Loucy (cell line): ENCODE measurements around the gene RNF157.

ENCODE experiments used
- H2AFZ ChIP-seq: fragments of 200-600 bp; sonication (generic); 2 replicates; pipeline ENCODE4 v1.6.0; 2016; ENCODE audit warnings: antibody characterized with exemption, mild to moderate bottlenecking, low read length, moderate library complexity
- H3F3A ChIP-seq: fragments of 200-600 bp; 2 replicates; pipeline ENCODE4 v1.6.0; 2016; ENCODE audit warnings: antibody characterized with exemption, low read depth, mild to moderate bottlenecking
- H3K27me3 ChIP-seq: fragments of 200-600 bp; sonication (generic); 2 replicates; pipeline ENCODE4 v1.6.1; 2014; ENCODE audit warnings: low read length, mild to moderate bottlenecking; ENCODE audit not compliant: insufficient read depth, poor library complexity, severe bottlenecking
- H3K36me3 ChIP-seq: fragments of 200-600 bp; sonication (generic); 2 replicates; pipeline ENCODE4 v1.6.1; 2016; ENCODE audit warnings: low read length; ENCODE audit not compliant: insufficient read depth
- H3K4me1 ChIP-seq: fragments of 200-600 bp; sonication (generic); 2 replicates; pipeline ENCODE4 v1.5.1; 2014; ENCODE audit warnings: low read length, mild to moderate bottlenecking; ENCODE audit not compliant: insufficient read depth, poor library complexity, severe bottlenecking
- H3K4me2 ChIP-seq: fragments of 200-600 bp; sonication (generic); 2 replicates; pipeline ENCODE4 v1.6.0; 2014; ENCODE audit warnings: antibody characterized with exemption, low read length, low read depth, mild to moderate bottlenecking; ENCODE audit not compliant: poor library complexity, severe bottlenecking
- H3K4me3 ChIP-seq: fragments of 200-600 bp; sonication (generic); 2 replicates; pipeline ENCODE4 v1.5.1; 2014; ENCODE audit warnings: low read length, mild to moderate bottlenecking, mixed read lengths; ENCODE audit not compliant: poor library complexity, severe bottlenecking
- H3K79me2 ChIP-seq: fragments of 200-600 bp; sonication (generic); 2 replicates; pipeline ENCODE4 v1.6.1; 2014; ENCODE audit warnings: low read length; ENCODE audit not compliant: insufficient read depth
- H3K9ac ChIP-seq: fragments of 200-600 bp; sonication (generic); 2 replicates; pipeline ENCODE4 v1.6.0; 2014; ENCODE audit warnings: mild to moderate bottlenecking, low read depth, low read length, moderate library complexity; ENCODE audit not compliant: poor library complexity, severe bottlenecking
- H3K9me2 ChIP-seq: fragments of 200-600 bp; sonication (generic); replicated peaks from 2 replicates; pipeline ENCODE4 v1.6.1; 2016; ENCODE audit warnings: low read depth, low read length, mixed read lengths
- H3K9me3 ChIP-seq: fragments of 200-600 bp; sonication (generic); 2 replicates; pipeline ENCODE4 v1.6.1; 2014; ENCODE audit warnings: mild to moderate bottlenecking, antibody characterized with exemption, low read length, low read depth; ENCODE audit not compliant: insufficient read depth
- H4K20me1 ChIP-seq: fragments of 200-600 bp; sonication (generic); 2 replicates; pipeline ENCODE4 v1.6.0; 2014; ENCODE audit warnings: antibody characterized with exemption, low read length, mild to moderate bottlenecking; ENCODE audit not compliant: insufficient read depth, poor library complexity, severe bottlenecking
- EZH2phosphoT487 ChIP-seq: fragments of 200-600 bp; IDR thresholded peaks from 2 replicates; pipeline ENCODE4 v1.6.1; 2018; ENCODE audit warnings: antibody characterized with exemption, mild to moderate bottlenecking, moderate library complexity, borderline replicate concordance
- TF ChIP-seq, protein P1 (sequence below): fragments of 200-600 bp; sonication (generic); conservative IDR thresholded peaks from 2 replicates; pipeline ENCODE4 v1.5.1; 2014; ENCODE audit warnings: mild to moderate bottlenecking, antibody characterized with exemption, low read length

RNF157 gene

GRCh38 chr17:76111956-76112355 is 128.3 kb downstream of the RNF157 start:
- no peak overlapping the region for H3K4me2 ChIP-seq
- H3K27me3 ChIP-seq = no peaks in the 10 kb centered on the region
- peak overlapping the region; percentile 51; the same call in 1 of the 2 replicates for H2AFZ ChIP-seq
- H3K9ac ChIP-seq = no peak overlapping the region
- H3K9me3 ChIP-seq = no peaks in the 10 kb centered on the region
- TF ChIP-seq, protein P1, sequence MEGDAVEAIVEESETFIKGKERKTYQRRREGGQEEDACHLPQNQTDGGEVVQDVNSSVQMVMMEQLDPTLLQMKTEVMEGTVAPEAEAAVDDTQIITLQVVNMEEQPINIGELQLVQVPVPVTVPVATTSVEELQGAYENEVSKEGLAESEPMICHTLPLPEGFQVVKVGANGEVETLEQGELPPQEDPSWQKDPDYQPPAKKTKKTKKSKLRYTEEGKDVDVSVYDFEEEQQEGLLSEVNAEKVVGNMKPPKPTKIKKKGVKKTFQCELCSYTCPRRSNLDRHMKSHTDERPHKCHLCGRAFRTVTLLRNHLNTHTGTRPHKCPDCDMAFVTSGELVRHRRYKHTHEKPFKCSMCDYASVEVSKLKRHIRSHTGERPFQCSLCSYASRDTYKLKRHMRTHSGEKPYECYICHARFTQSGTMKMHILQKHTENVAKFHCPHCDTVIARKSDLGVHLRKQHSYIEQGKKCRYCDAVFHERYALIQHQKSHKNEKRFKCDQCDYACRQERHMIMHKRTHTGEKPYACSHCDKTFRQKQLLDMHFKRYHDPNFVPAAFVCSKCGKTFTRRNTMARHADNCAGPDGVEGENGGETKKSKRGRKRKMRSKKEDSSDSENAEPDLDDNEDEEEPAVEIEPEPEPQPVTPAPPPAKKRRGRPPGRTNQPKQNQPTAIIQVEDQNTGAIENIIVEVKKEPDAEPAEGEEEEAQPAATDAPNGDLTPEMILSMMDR = no peak
- TF ChIP-seq EZH2phosphoT487 = no peak
- H3F3A ChIP-seq = no peaks in the 10 kb centered on the region
- H4K20me1 ChIP-seq = no peaks in the 10 kb centered on the region
- no peaks in the 10 kb centered on the region for H3K79me2 ChIP-seq
- H3K36me3 ChIP-seq = no peaks in the 10 kb centered on the region
- no peaks in the 10 kb centered on the region for H3K9me2 ChIP-seq
- peaks cover 8% of the 10 kb centered on the region for H3K4me1 ChIP-seq
- no peak overlapping the region for H3K4me3 ChIP-seq

DNA sequence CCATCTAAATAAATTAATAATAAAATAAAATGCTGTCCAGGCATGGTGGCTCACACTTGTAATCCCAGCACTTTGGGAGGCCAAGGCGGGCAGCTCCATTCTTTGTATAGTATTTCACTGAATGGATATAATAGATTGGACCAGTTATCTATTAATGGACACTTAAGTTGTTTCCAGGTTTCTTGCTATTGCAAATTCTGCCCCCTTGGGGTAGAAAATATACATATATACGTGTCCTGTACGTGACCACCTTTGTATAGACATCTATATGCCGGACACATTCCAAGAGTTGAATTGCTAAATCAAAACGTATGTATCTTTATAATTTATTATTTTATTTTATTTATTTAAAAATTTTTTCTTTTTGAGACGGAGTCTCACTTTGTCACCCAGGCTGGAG is 132.8 kb downstream of the RNF157 start:
- H3K9me3 ChIP-seq = no peaks in the 10 kb centered on the region
- H3K27me3 ChIP-seq = no peaks in the 10 kb centered on the region
- H3K4me3 ChIP-seq = no peak overlapping the region
- H3K79me2 ChIP-seq = peaks cover 14% of the 10 kb centered on the region
- TF ChIP-seq, protein P1 = peak; percentile 55
- no peak for TF ChIP-seq EZH2phosphoT487
- H3K4me2 ChIP-seq = no peak overlapping the region
- H2AFZ ChIP-seq = no peak overlapping the region
- H3K4me1 ChIP-seq = peaks cover 16% of the 10 kb centered on the region
- no peaks in the 10 kb centered on the region for H3K9me2 ChIP-seq
- H4K20me1 ChIP-seq = no peaks in the 10 kb centered on the region
- no peak overlapping the region for H3K9ac ChIP-seq
- no peaks in the 10 kb centered on the region for H3K36me3 ChIP-seq
- no peaks in the 10 kb centered on the region for H3F3A ChIP-seq

GRCh38 chr17:76106703-76107102 is 133.6 kb downstream of the RNF157 start:
- Histone ChIP-seq H3K36me3 (no peaks in the 10 kb centered on the region; the same call in 1 of the 2 replicates), H3K4me2 (no peak overlapping the region), H3K4me1 (peaks cover 15% of the 10 kb centered on the region), H3K9me3 (no peaks in the 10 kb centered on the region), H3K79me2 (peaks cover 23% of the 10 kb centered on the region), H3K9ac (no peak overlapping the region), H3K4me3 (no peak overlapping the region), H3F3A (no peaks in the 10 kb centered on the region), H2AFZ (no peak overlapping the region), H3K9me2 (no peaks in the 10 kb centered on the region), H4K20me1 (no peaks in the 10 kb centered on the region), H3K27me3 (no peaks in the 10 kb centered on the region)
- TF ChIP-seq, protein P1 = no peak
- TF ChIP-seq EZH2phosphoT487 = no peak
